ENCODE results near the gene ZNF821.
"Not testable (repeated sequence)": the region's sequence is repeated elsewhere in the genome, so short reads cannot be mapped to it uniquely, and the experiment has no call there.

The ZNF821 gene

GRCh38 chr16:71837150-71837549 is 46.8 kb downstream of the ZNF821 start:
- DNase-seq: no peak
- in situ Hi-C loops (cut with HindIII; ENCODE audit: low pct_ligation_motif_present, low pct_unique_long_range_greater_than_20kb, low sequenced_read_pairs): no loop called here

GRCh38 chr16:71834291-71834690 is 49.7 kb downstream of the ZNF821 start:
- in situ Hi-C loops (cut with HindIII; ENCODE audit: low pct_ligation_motif_present, low pct_unique_long_range_greater_than_20kb, low sequenced_read_pairs): no loop called here
- no peak for DNase-seq

GRCh38 chr16:71832112-71832511 is 51.9 kb downstream of the ZNF821 start:
- in situ Hi-C loops (cut with HindIII; ENCODE audit: low pct_ligation_motif_present, low pct_unique_long_range_greater_than_20kb, low sequenced_read_pairs); DNase-seq: not testable (repeated sequence)

- in situ Hi-C loops (cut with HindIII; ENCODE audit: low pct_ligation_motif_present, low pct_unique_long_range_greater_than_20kb, low sequenced_read_pairs); DNase-seq: not testable (repeated sequence)
Measured at GRCh38 chr16:71831698-71832097, 52.3 kb downstream of the ZNF821 start.

- in situ Hi-C loops (cut with HindIII; ENCODE audit: low pct_ligation_motif_present, low pct_unique_long_range_greater_than_20kb, low sequenced_read_pairs): no loop called here
Measured at GRCh38 chr16:71830359-71830758, 53.6 kb downstream of the ZNF821 start.

GRCh38 chr16:71826533-71827017 is 57.4 kb downstream of the ZNF821 start:
- no peak for DNase-seq
- in situ Hi-C loops (cut with HindIII; ENCODE audit: low pct_ligation_motif_present, low pct_unique_long_range_greater_than_20kb, low sequenced_read_pairs): no loop called here

More at GRCh38 chr16:71830359-71830758, 53.6 kb downstream of the ZNF821 start:
- no peak for DNase-seq

- in situ Hi-C loops (cut with HindIII; ENCODE audit: low pct_ligation_motif_present, low pct_unique_long_range_greater_than_20kb, low sequenced_read_pairs); DNase-seq: not testable (repeated sequence)
Measured at GRCh38 chr16:71817155-71817500, 66.9 kb downstream of the ZNF821 start.

- in situ Hi-C loops (cut with HindIII; ENCODE audit: low pct_ligation_motif_present, low pct_unique_long_range_greater_than_20kb, low sequenced_read_pairs): no loop called here
- DNase-seq: no peak
Measured at GRCh38 chr16:71811261-71811803, 72.7 kb downstream of the ZNF821 start.

- in situ Hi-C loops (cut with HindIII; ENCODE audit: low pct_ligation_motif_present, low pct_unique_long_range_greater_than_20kb, low sequenced_read_pairs); DNase-seq: not testable (repeated sequence)
Measured at GRCh38 chr16:71810155-71810530, 73.8 kb downstream of the ZNF821 start.

All from ACHN (cell line).